DMS79 treated with DMSO at 0.1 percent for 48 hours (cell line): ENCODE data around the gene TCTA.

Source experiments
- DNase-seq: peaks from one replicate; lab custom pipeline; 2025; lab: John Stamatoyannopoulos, UW

TCTA gene

DNA sequence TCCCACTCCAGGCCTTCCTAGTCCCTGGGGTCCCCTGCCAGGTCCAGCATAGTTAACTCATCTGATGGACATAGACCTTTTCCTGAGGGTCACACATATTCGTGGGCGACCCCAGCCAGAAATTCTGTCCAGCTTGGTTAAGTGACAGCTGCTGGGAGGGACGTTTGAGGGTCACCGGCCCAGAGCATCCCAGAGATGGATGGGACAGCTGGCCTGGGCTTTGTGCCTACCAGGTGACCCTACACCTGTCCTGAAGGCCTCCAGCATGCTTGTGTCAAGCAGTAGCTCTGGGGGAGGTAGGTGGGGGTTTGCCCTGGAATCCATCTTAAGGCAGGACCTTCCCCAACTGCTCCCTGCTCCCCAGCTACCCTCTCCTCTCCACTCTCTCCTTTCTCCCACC, 48.7 kb downstream of the TCTA start:
- no peak for DNase-seq

DNA sequence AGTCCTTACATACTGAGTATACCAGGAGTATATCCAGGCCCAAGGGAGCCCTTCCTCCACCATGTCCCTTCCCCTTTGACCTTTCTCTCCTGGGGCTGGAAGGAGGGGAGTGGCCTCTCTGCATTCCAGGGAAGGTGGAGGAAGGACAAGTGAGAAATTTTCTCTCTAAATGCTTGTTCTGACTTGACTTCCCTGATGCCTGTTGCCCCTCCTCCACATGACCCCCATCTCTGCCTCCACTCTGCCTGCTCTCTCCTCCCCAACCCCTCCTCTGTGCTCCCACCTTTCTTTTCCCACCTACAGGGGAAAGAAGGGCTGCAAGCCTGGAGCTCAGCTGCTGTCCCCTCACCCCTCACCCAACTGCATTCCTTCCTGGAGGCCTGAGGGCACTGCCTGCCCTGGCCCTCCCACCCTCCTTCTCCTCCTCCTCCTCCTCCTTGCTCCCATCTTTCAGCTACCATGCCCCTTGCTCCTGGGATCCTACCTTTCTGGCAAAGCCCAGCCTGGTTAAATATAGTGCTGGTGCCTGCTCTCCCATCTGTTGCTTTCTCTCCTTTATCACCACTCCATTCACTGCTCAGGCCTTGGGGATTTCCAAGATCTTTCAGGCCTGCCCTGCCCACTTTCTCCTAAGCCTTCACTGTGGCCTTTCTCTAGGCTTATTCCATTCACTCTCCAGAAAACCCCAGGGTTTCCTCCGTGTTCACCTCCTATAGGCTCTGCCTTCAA, 49.4 kb downstream of the TCTA start:
- DNase-seq, result no peak

DNA sequence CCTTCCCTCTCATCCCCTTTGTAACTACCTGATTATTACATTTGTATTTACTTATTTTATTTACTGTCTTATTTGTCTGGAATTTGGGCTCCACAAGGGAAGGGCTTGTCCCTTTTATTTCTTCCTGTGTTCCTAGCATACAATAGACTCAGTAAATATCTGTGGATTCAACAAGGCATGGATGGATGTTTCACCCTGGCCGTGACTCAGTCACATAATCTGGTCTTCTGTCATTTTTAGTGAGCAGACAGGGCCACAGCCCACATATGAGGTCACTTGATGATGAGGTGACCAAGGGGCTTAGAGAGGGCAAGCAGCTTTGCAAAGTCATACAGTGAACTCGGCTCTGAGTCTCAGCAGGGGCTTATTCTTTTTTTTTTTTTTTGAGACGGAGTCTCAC, 50.0 kb downstream of the TCTA start:
- DNase-seq, result no peak

GRCh38 chr3:49465270-49466034, 53.2 kb downstream of the TCTA start:
- no peak for DNase-seq
